DMS114 treated with DMSO at 0.1 percent for 48 hours (cell line): ENCODE results near the gene POLR3GL.

Experiments
- DNase-seq: peaks from one replicate; lab custom pipeline; 2025; ENCODE audit not compliant: unreplicated experiment; lab: John Stamatoyannopoulos, UW

POLR3GL gene

GRCh38 chr1:145991735-145992412 lies 27.4 kb downstream of the POLR3GL start:
- no peak for DNase-seq

GRCh38 chr1:145992502-145992936 lies 28.0 kb downstream of the POLR3GL start:
- no peak for DNase-seq

- no peak for DNase-seq
Observed at GRCh38 chr1:145992958-145993617, 28.6 kb downstream of the POLR3GL start.

GRCh38 chr1:145993618-145994390 lies 29.3 kb downstream of the POLR3GL start:
- no peak for DNase-seq

GRCh38 chr1:145994391-145995120 lies 30.1 kb downstream of the POLR3GL start:
- no peak for DNase-seq

GRCh38 chr1:145995148-145995881 lies 30.8 kb downstream of the POLR3GL start:
- DNase-seq = no peak

- DNase-seq = no peak
Observed at GRCh38 chr1:145995964-145996432, 31.5 kb downstream of the POLR3GL start.

- DNase-seq = peak; percentile 95
Observed at GRCh38 chr1:145996433-145997015, 32.0 kb downstream of the POLR3GL start, which contains the start of gene TXNIP. TXNIP (minus strand) TSS chr1:145996579; CDS start chr1:145996266, 313 bp downstream.

- DNase-seq = no peak
Observed at GRCh38 chr1:145997016-145997717, 32.7 kb downstream of the POLR3GL start.

GRCh38 chr1:145997718-145998023 lies 33.2 kb downstream of the POLR3GL start:
- DNase-seq = no peak

GRCh38 chr1:145999321-146000024 lies 35.0 kb downstream of the POLR3GL start:
- no peak for DNase-seq

- DNase-seq = no peak
Observed at GRCh38 chr1:146001709-146002108, 37.2 kb downstream of the POLR3GL start.

GRCh38 chr1:146007489-146008133 lies 43.1 kb downstream of the POLR3GL start:
- no peak for DNase-seq

- no peak for DNase-seq
Observed at GRCh38 chr1:146010126-146010738, 45.7 kb downstream of the POLR3GL start.

- DNase-seq = peak; percentile 70
Observed at GRCh38 chr1:146012703-146013558, 48.4 kb downstream of the POLR3GL start.

- DNase-seq = no peak
Observed at GRCh38 chr1:146013559-146013922, 49.1 kb downstream of the POLR3GL start.

GRCh38 chr1:146016891-146017290 lies 52.4 kb downstream of the POLR3GL start:
- no peak for DNase-seq
